ENCODE results near the gene GYG2. TPM values are rescaled to one million over a fixed set of nuclear protein-coding genes. Genes with fewer than 3 reads are reported as not detected.

GYG2 gene
- total RNA-seq, 2 donors from 2014 or later, result 12.8 to 22.0 TPM

GRCh38 chrX:2784026-2784425 lies 44.7 kb upstream of the GYG2 start:
- intact Hi-C loops (cut with DNase I), result no loop called here
- Histone ChIP-seq H3K9ac (ENCODE audit: low read depth in 2 of 2, low read length in 2 of 2) (no peak overlapping the region), H3K4me1 (no peaks in the 10 kb centered on the region), H3K36me3 (no peaks in the 10 kb centered on the region), H3K4me3 (no peak overlapping the region), H3K27ac (no peak overlapping the region), H3K27me3 (no peaks in the 10 kb centered on the region), H3K9me3 (no peaks in the 10 kb centered on the region)
- no peak for DNase-seq
- TF ChIP-seq CTCF (IDR thresholded peaks at IDR 0.05), result no peak

- Histone ChIP-seq H3K36me3 (no peaks in the 10 kb centered on the region), H3K4me3 (no peak overlapping the region), H3K27ac (no peak overlapping the region), H3K4me1 (no peaks in the 10 kb centered on the region), H3K9ac (ENCODE audit: low read depth in 2 of 2, low read length in 2 of 2) (no peak overlapping the region), H3K9me3 (no peaks in the 10 kb centered on the region), H3K27me3 (no peaks in the 10 kb centered on the region)
- intact Hi-C loops (cut with DNase I), result no loop called here
- DNase-seq, result no peak
- no peak for TF ChIP-seq CTCF (IDR thresholded peaks at IDR 0.05)
Observed at GRCh38 chrX:2785538-2785937, 43.2 kb upstream of the GYG2 start.

GRCh38 chrX:2788980-2789379 lies 39.8 kb upstream of the GYG2 start:
- H3K4me1 ChIP-seq, result no peaks in the 10 kb centered on the region
- no peaks in the 10 kb centered on the region for H3K27me3 ChIP-seq
- no peak for TF ChIP-seq CTCF (IDR thresholded peaks at IDR 0.05)
- H3K4me3 ChIP-seq, result no peak overlapping the region
- H3K36me3 ChIP-seq, result no peaks in the 10 kb centered on the region
- no peak for DNase-seq
- H3K9ac ChIP-seq (ENCODE audit: low read depth in 2 of 2, low read length in 2 of 2), result no peak overlapping the region
- no peak overlapping the region for H3K27ac ChIP-seq
- H3K9me3 ChIP-seq, result no peaks in the 10 kb centered on the region
- intact Hi-C loops (cut with DNase I), result no loop called here

- Histone ChIP-seq H3K9ac (ENCODE audit: low read depth in 2 of 2, low read length in 2 of 2) (no peak overlapping the region), H3K27ac (no peak overlapping the region), H3K27me3 (no peaks in the 10 kb centered on the region), H3K4me3 (no peak overlapping the region), H3K36me3 (no peaks in the 10 kb centered on the region), H3K4me1 (no peaks in the 10 kb centered on the region), H3K9me3 (no peaks in the 10 kb centered on the region)
- intact Hi-C loops (cut with DNase I), result no loop called here
- no peak for DNase-seq
- no peak for TF ChIP-seq CTCF (IDR thresholded peaks at IDR 0.05)
Observed at GRCh38 chrX:2789569-2789968, 39.2 kb upstream of the GYG2 start.

GRCh38 chrX:2793752-2794151 lies 35.0 kb upstream of the GYG2 start:
- no peak overlapping the region for H3K4me3 ChIP-seq

More at GRCh38 chrX:2793752-2794151, 35.0 kb upstream of the GYG2 start:
- Histone ChIP-seq H3K27ac (no peak overlapping the region), H3K4me1 (no peaks in the 10 kb centered on the region), H3K27me3 (no peaks in the 10 kb centered on the region), H3K9ac (ENCODE audit: low read depth in 2 of 2, low read length in 2 of 2) (no peak overlapping the region), H3K36me3 (no peaks in the 10 kb centered on the region), H3K9me3 (no peaks in the 10 kb centered on the region)
- DNase-seq, result no peak
- TF ChIP-seq CTCF (IDR thresholded peaks at IDR 0.05), result no peak
- intact Hi-C loops (cut with DNase I), result no loop called here
